GM21381 (cell line): ENCODE measurements around the gene ZNF595.
A peak's percentile ranks its signal among the peaks of the same experiment; 100 is the strongest.
"Not testable (repeated sequence)": the region's sequence is repeated elsewhere in the genome, so short reads cannot be mapped to it uniquely, and the experiment has no call there.

Source experiments
- ATAC-seq: cut with Tn5 transposase; IDR thresholded peaks from one replicate; pipeline ENCODE4 v1.9.1; 2021; ENCODE audit warnings: mild to moderate bottlenecking, moderate library complexity; ENCODE audit not compliant: unreplicated experiment

ZNF595 gene

GRCh38 chr4:85951-86350 lies 32.8 kb downstream of the ZNF595 start:
- no peak for ATAC-seq

GRCh38 chr4:86559-87324 lies 33.6 kb downstream of the ZNF595 start:
- ATAC-seq: not testable (repeated sequence)

- ATAC-seq: no peak
These were observed 45.3 kb downstream of the ZNF595 start for GRCh38 chr4:98386-98785.

- no peak for ATAC-seq
These were observed 46.7 kb downstream of the ZNF595 start for GRCh38 chr4:99863-100262.

GRCh38 chr4:107083-107443 lies 53.9 kb downstream of the ZNF595 start:
- no peak for ATAC-seq

GRCh38 chr4:107444-108429 lies 54.6 kb downstream of the ZNF595 start:
- no peak for ATAC-seq

- no peak for ATAC-seq
These were observed 59.6 kb downstream of the ZNF595 start for GRCh38 chr4:112771-113170.

GRCh38 chr4:113732-114131 lies 60.6 kb downstream of the ZNF595 start:
- no peak for ATAC-seq

- no peak for ATAC-seq
These were observed 61.0 kb downstream of the ZNF595 start for GRCh38 chr4:114149-114548.

GRCh38 chr4:116499-116898 lies 63.4 kb downstream of the ZNF595 start:
- ATAC-seq: no peak

GRCh38 chr4:120616-121015 lies 67.5 kb downstream of the ZNF595 start:
- no peak for ATAC-seq

GRCh38 chr4:121408-122084 lies 68.4 kb downstream of the ZNF595 start:
- no peak for ATAC-seq

- ATAC-seq: not testable (repeated sequence)
These were observed 70.8 kb downstream of the ZNF595 start for GRCh38 chr4:123922-124274.

GRCh38 chr4:124275-125081 lies 71.4 kb downstream of the ZNF595 start, which contains the start of gene ZNF718:
Gene ZNF718 (plus strand): TSS chr4:124501. CDS start chr4:124671, 170 bp downstream.
- peak; percentile 98 for ATAC-seq

GRCh38 chr4:125091-125771 lies 72.1 kb downstream of the ZNF595 start:
- ATAC-seq: peak; percentile 4

GRCh38 chr4:125833-126232 lies 72.7 kb downstream of the ZNF595 start:
- ATAC-seq: no peak

- ATAC-seq: no peak
These were observed 79.4 kb downstream of the ZNF595 start for GRCh38 chr4:132483-132882.
